B cell (primary cell): ENCODE measurements around the gene ANAPC7. TPM values are rescaled to one million over a fixed set of nuclear protein-coding genes. Genes with fewer than 3 reads are reported as not detected.

Experiments
- ATAC-seq: fragments of 200-7000 bp; cut with Tn5 transposase; one replicate; pipeline ENCODE4 v1.10.0; 2021; ENCODE audit warnings: low read depth, mild to moderate bottlenecking, moderate number of reproducible peaks, moderate library complexity
- CTCF ChIA-PET: fragments of 350-600 bp; sonication (Branson Sonifier 250); formaldehyde crosslinking; loops from one replicate; lab custom pipeline; 2021; ENCODE audit warnings: antibody characterized with exemption, inconsistent platforms; lab: Charles Lee
- POLR2A ChIA-PET: fragments of 350-600 bp; sonication (Branson Sonifier 250); formaldehyde crosslinking; loops from one replicate; lab custom pipeline; 2021; ENCODE audit warnings: antibody characterized with exemption; lab: Charles Lee
- DNase-seq: peaks from one replicate; pipeline ENCODE4 v3.0.0; 2013
- H2AFZ ChIP-seq: 2 replicates; pipeline ENCODE4 v1.6.1; 2012; ENCODE audit warnings: mild to moderate bottlenecking, low read depth, low read length; ENCODE audit not compliant: insufficient read depth, poor library complexity, severe bottlenecking
- H3K27ac ChIP-seq, 2 donors: 1 replicate in 1 of 2; 2 replicates in 1 of 2; pipeline ENCODE4 v1.5.1; 2012 to 2013; ENCODE audit warnings: low read length in 2 of 2, mild to moderate bottlenecking in 2 of 2, moderate library complexity in 1 of 2
- H3K27me3 ChIP-seq, 4 experiments: fragments of 200-600 bp in 1 of 4; sonication (generic) in 1 of 4; replicated peaks in 1 of 4; 1 replicate in 2 of 4; 2 replicates in 2 of 4; pipeline versions ENCODE4 v1.6.1 to v1.7.0; 2013 to 2016; ENCODE audit warnings: low read length in 3 of 4, mild to moderate bottlenecking in 2 of 4, mixed read lengths in 1 of 4, moderate library complexity in 1 of 4; ENCODE audit not compliant: insufficient read depth in 4 of 4, control insufficient read depth in 3 of 4; ENCODE audit errors: control extremely low read depth in 1 of 4
- H3K36me3 ChIP-seq, 2 experiments: replicated peaks in 1 of 2; 1 replicate in 1 of 2; 2 replicates in 1 of 2; pipeline versions ENCODE4 v1.6.1 to v1.7.1; 2013; ENCODE audit warnings: low read length in 1 of 2; ENCODE audit not compliant: insufficient read depth in 2 of 2, control insufficient read depth in 1 of 2; ENCODE audit errors: control extremely low read depth in 1 of 2, extremely low read depth in 1 of 2
- H3K4me1 ChIP-seq, 2 donors: fragments of 200-600 bp in 1 of 2; sonication (generic) in 1 of 2; 1 replicate in 1 of 2; 2 replicates in 1 of 2; pipeline versions ENCODE4 v1.5.1 to v1.6.1; 2013 to 2017; ENCODE audit warnings: low read length in 2 of 2; ENCODE audit not compliant: control insufficient read depth in 2 of 2, insufficient read depth in 2 of 2
- H3K4me2 ChIP-seq: replicated peaks from 2 replicates; pipeline ENCODE3; 2012; ENCODE audit warnings: mild to moderate bottlenecking, low read depth, low read length; ENCODE audit not compliant: poor library complexity, severe bottlenecking
- H3K4me3 ChIP-seq, 5 experiments: fragments of 200-600 bp in 1 of 5; sonication (generic) in 1 of 5; 1 replicate in 3 of 5; 2 replicates in 2 of 5; pipeline versions ENCODE4 v1.5.1 to v1.7.0; 2011 to 2016; ENCODE audit warnings: low read length in 4 of 5, mild to moderate bottlenecking in 4 of 5, low read depth in 2 of 5, control low read depth in 1 of 5, moderate library complexity in 1 of 5; ENCODE audit not compliant: insufficient read depth in 1 of 5; ENCODE audit errors: control extremely low read depth in 1 of 5, extremely low read depth in 1 of 5
- H3K79me2 ChIP-seq: fragments of 200-600 bp; sonication (generic); one replicate; pipeline ENCODE4 v1.6.0; 2016; ENCODE audit warnings: low read length; ENCODE audit not compliant: control insufficient read depth, insufficient read depth
- H3K9ac ChIP-seq: fragments of 200-600 bp; sonication (generic); 2 replicates; pipeline ENCODE4 v1.6.1; 2017; ENCODE audit warnings: mild to moderate bottlenecking, low read length, moderate library complexity
- H3K9me3 ChIP-seq, 3 donors: one replicate each; pipeline versions ENCODE4 v1.6.1 to v1.7.1; 2013; ENCODE audit warnings: low read length in 2 of 3; ENCODE audit not compliant: control insufficient read depth in 2 of 3, insufficient read depth in 1 of 3; ENCODE audit errors: control extremely low read depth in 1 of 3
- H4K20me1 ChIP-seq: 2 replicates; pipeline ENCODE4 v1.6.0; 2012; ENCODE audit warnings: mild to moderate bottlenecking, low read length; ENCODE audit not compliant: insufficient read depth, control insufficient read depth, poor library complexity, severe bottlenecking
- H3K27ac Mint-ChIP-seq: one replicate; pipeline ENCODE4 v1.8.0; 2021; ENCODE audit warnings: mixed read lengths
- H3K27me3 Mint-ChIP-seq: one replicate; pipeline ENCODE4 v1.8.0; 2021; ENCODE audit warnings: mixed read lengths
- H3K4me1 Mint-ChIP-seq: one replicate; pipeline ENCODE4 v1.8.0; 2021; ENCODE audit warnings: mixed read lengths
- H3K4me3 Mint-ChIP-seq: one replicate; pipeline ENCODE4 v1.8.0; 2021; ENCODE audit warnings: mixed read lengths
- H3K9me3 Mint-ChIP-seq: one replicate; pipeline ENCODE4 v1.8.0; 2022; ENCODE audit warnings: mixed read lengths; ENCODE audit not compliant: insufficient read depth
- CTCF ChIP-seq: fragments of 200-600 bp; IDR thresholded peaks from one replicate; pipeline ENCODE4 v1.8.0; 2022; ENCODE audit warnings: antibody characterized with exemption, mild to moderate bottlenecking
- EZH2 ChIP-seq: IDR thresholded peaks from 2 replicates; pipeline ENCODE4 v1.6.1; 2012; ENCODE audit warnings: borderline replicate concordance, low read depth, mild to moderate bottlenecking, moderate library complexity, low read length; ENCODE audit not compliant: insufficient read depth, poor library complexity, severe bottlenecking
- WGBS: methylation state at CpG from one replicate; pipeline ENCODE4 v1.1.5; 2013; ENCODE audit warnings: missing lambda C conversion rate; ENCODE audit not compliant: insufficient coverage; 5-methylcytosine and 5-hydroxymethylcytosine counted together
- intact Hi-C: fragments of 100-400 bp; cut with micrococcal nuclease; formaldehyde crosslinking; loops from one replicate; pipeline ENCODE4 v1.10.0; 2022
- polyA plus RNA-seq: library from polyadenylated mRNA; depleted of rRNA; stranded (reverse); fragments of >200 nt; gene quantifications from 2 replicates; pipeline ENCODE4 v1.2.3, GENCODE V29; 2012
- total RNA-seq, 2 donors: library from RNA; stranded (reverse); fragments of 120-200 nt in 1 of 2; gene quantifications; 1 replicate in 1 of 2; 2 replicates in 1 of 2; pipeline versions ENCODE4 v1.2.3 to v1.2.4, GENCODE V29; 2013 to 2022

ANAPC7 gene
- total and polyA plus RNA-seq, 2 donors (not counting 1 experiment from before 2014, with no cell fraction given) = 56.9 to 68.4 TPM

DNA sequence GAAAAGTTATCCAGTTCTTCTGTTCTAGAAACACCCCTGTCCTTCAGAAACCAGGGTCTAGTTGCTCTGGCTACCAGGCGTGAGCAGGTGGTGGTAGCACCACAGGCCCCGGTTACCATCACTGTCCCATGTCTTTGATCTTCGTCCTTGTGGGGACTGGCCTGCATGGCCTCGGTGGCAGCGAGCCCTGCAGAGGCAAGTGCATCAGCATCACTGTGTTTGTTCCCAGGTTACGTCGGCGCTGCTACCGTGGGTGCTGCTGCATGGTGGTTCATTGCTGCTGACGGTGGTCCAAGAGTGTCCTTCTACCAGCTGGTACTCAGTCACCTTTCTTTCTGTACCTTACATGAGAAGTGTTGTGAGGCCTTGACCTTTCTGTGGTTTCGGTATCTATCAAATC is 58.9 kb downstream of the ANAPC7 start:
- DNase-seq (no peak), ATAC-seq (no peak)
- Mint-ChIP-seq H3K27me3 (no peaks in the 10 kb centered on the region), H3K4me3 (no peak overlapping the region), H3K9me3 (no peaks in the 10 kb centered on the region), H3K4me1 (peaks cover 7% of the 10 kb centered on the region), H3K27ac (no peak overlapping the region)
- peaks cover 2 to 83% of the 10 kb centered on the region in 2 experiments for H3K36me3 ChIP-seq
- H3K4me3 ChIP-seq = no peak overlapping the region
- WGBS = over 99% methylated on average over 10 of the region's 11 CpGs
- H3K79me2 ChIP-seq = no peaks in the 10 kb centered on the region
- no peak overlapping the region for H3K27ac ChIP-seq
- no peaks in the 10 kb centered on the region for H3K9me3 ChIP-seq
- H3K4me1 ChIP-seq = peaks cover 6% of the 10 kb centered on the region in 2 donors
- POLR2A ChIA-PET = no interaction called here
- CTCF ChIA-PET = interaction anchor here (1.1 kb wide), 1 partner anchor 12 kb away, joined by 4 read pairs; no protein-coding TSS in a partner anchor
- no peak overlapping the region for H2AFZ ChIP-seq
- no peak for TF ChIP-seq CTCF
- TF ChIP-seq EZH2 = no peak
- H3K4me2 ChIP-seq = no peak overlapping the region
- no peak overlapping the region for H3K9ac ChIP-seq
- H3K27me3 ChIP-seq = no peaks in the 10 kb centered on the region
- intact Hi-C loops = no loop called here
- no peaks in the 10 kb centered on the region for H4K20me1 ChIP-seq

DNA sequence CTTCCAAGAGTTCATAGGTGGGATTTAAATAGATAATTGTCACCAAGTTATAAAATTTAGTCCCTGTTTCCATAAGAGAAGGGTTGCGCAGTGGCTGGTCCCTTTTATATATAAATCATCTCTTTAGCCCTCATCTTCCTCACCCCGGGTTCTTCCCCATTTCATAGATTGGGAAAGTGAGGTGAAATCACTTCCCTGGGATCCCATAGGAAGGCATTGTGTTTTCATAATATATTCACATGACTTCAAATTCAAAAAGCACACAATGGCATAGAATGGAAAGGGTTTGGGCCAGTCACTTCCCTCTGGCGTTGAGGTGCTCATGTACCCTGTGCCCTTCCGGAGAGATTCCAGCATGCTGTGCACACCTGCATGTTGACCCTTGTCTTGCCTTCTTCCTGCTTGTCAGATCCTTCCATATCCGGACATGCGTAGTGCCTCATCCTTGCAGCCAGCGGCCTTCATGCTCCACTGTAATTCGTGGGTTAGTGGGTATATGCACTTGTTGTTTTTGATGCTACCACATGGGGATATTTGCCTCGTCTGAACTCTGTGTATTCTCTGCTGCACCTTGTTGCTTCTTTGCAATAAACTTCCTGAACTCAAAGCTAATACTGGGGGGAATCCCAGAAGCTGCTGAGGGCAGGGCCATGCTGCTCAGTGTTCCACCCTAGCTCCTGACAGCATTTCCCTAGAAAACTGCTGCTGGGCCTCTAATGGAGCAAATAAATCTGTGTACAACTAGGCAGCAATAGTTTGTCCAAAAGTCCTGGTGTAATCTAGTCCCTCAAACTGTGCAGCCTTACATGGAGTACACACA is 59.6 kb downstream of the ANAPC7 start:
- Histone ChIP-seq H3K9ac (no peak overlapping the region), H3K27me3 (no peaks in the 10 kb centered on the region), H3K27ac (no peak overlapping the region), H3K4me1 (peaks cover under 1 to 2% of the 10 kb centered on the region in 2 donors), H4K20me1 (no peaks in the 10 kb centered on the region), H3K79me2 (no peaks in the 10 kb centered on the region), H3K36me3 (peaks cover 2 to 90% of the 10 kb centered on the region in 2 experiments), H2AFZ (no peak overlapping the region), H3K4me3 (no peak overlapping the region), H3K9me3 (no peaks in the 10 kb centered on the region), H3K4me2 (no peak overlapping the region)
- Mint-ChIP-seq H3K4me3 (no peak overlapping the region), H3K27me3 (no peaks in the 10 kb centered on the region), H3K9me3 (no peaks in the 10 kb centered on the region), H3K27ac (no peak overlapping the region), H3K4me1 (peaks cover 2% of the 10 kb centered on the region)
- DNase-seq (no peak), ATAC-seq (no peak)
- intact Hi-C loops = no loop called here
- TF ChIP-seq EZH2 (no peak), CTCF (no peak)
- WGBS = 98% methylated on average over 4 of the region's 9 CpGs
- POLR2A ChIA-PET = no interaction called here
- CTCF ChIA-PET = interaction anchor here (0.5 kb wide), 1 partner anchor 240 kb away, joined by 3 read pairs; no protein-coding TSS in a partner anchor
